ENCODE data around the gene NEAT1.

- TF ChIP-seq CTCF (conservative IDR thresholded peaks at IDR 0.05; ENCODE audit: low read length) (no peak), EZH2phosphoT487 (IDR thresholded peaks at IDR 0.05; ENCODE audit: borderline replicate concordance) (no peak)
Observed at GRCh38 chr11:65438257-65439151, 15.9 kb downstream of the NEAT1 start.
